ENCODE data around the gene CLCN7. TPM values are rescaled to one million over a fixed set of nuclear protein-coding genes. Genes with fewer than 3 reads are reported as not detected.

CLCN7 gene
- total RNA-seq, 1 experiment from 2014 or later = 70.0 TPM

DNA sequence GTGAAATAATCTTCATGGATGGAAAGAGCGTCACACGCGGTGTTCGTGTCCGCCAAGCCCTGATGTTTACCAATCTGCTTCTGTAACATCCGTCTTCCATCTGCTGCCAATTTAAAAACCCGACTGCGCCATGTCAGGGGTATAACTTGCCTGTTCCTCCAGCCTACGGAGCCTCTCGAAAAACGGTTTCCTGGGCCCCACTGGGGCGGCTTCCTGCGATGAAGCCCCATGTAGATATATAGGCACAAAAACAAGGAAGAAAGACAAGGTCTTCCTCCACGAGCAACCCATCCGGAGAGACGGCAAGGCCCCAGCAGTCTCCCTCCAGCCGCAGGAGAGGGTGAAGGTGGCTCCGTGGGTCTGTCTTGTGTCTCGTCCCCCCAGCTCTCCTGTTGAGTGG lies 13.8 kb upstream of the CLCN7 start, which contains the start of gene PTX4:
TSS of gene PTX4 (minus strand) at position 326 of the 400 bp plus-strand sequence. CDS start at position 291, 35 bp downstream.
- Histone ChIP-seq H2BK5ac (ENCODE audit: insufficient read length, low read length) (no peak within 1 kb of the TSS), H3K4ac (ENCODE audit: low read depth, low read length) (no peak within 1 kb of the TSS), H3K23me2 (ENCODE audit: insufficient read length, low read depth, low read length, poor library complexity, severe bottlenecking) (peaks cover 3% of the 10 kb centered on the region), H3K18ac (ENCODE audit: insufficient read length, low read depth, low read length) (no peak within 1 kb of the TSS), H3K79me2 (ENCODE audit: insufficient read depth, low read length) (no peaks in the 10 kb centered on the region), H3K4me1 (ENCODE audit: insufficient read depth, low read length) (no peaks in the 10 kb centered on the region; the same call in 1 of the 2 replicates), H4K20me1 (ENCODE audit: control insufficient read depth, insufficient read depth, insufficient read length) (no peaks in the 10 kb centered on the region), H3K9ac (ENCODE audit: extremely low read depth, insufficient read length, low read length) (no peak within 1 kb of the TSS), H3K27me3 (ENCODE audit: insufficient read depth, low read length) (no peaks in the 10 kb centered on the region), H4K5ac (ENCODE audit: insufficient read length, low read depth, low read length) (no peak within 1 kb of the TSS), H3K14ac (ENCODE audit: insufficient read depth, low read length) (no peak within 1 kb of the TSS), H4K8ac (replicated peaks; ENCODE audit: insufficient read length, low read depth, low read length) (no peak within 1 kb of the TSS), H3K9me3 (ENCODE audit: control insufficient read depth, low read depth, low read length) (no peaks in the 10 kb centered on the region), H2AK5ac (ENCODE audit: insufficient read length, low read length) (no peak within 1 kb of the TSS), H3K56ac (ENCODE audit: insufficient read length, low read depth, low read length) (no peak within 1 kb of the TSS), H3K23ac (ENCODE audit: insufficient read length, low read depth, low read length) (no peak within 1 kb of the TSS), H3K27ac (ENCODE audit: insufficient read length, low read depth, low read length) (no peak within 1 kb of the TSS), H2BK120ac (ENCODE audit: low read depth, low read length, poor library complexity, severe bottlenecking) (no peak within 1 kb of the TSS), H4K91ac (ENCODE audit: insufficient read length, low read depth, low read length) (no peak within 1 kb of the TSS), H2BK20ac (ENCODE audit: low read depth, low read length, poor library complexity, severe bottlenecking) (no peak within 1 kb of the TSS), H2BK15ac (ENCODE audit: low read depth, low read length) (no peak within 1 kb of the TSS; the same call in 1 of the 2 replicates), H3K79me1 (ENCODE audit: insufficient read depth, low read depth, low read length, poor library complexity, severe bottlenecking) (no peaks in the 10 kb centered on the region), H3T11ph (ENCODE audit: low read length) (no peak within 1 kb of the TSS), H3K4me2 (ENCODE audit: insufficient read depth, insufficient read length, low read length) (no peak within 1 kb of the TSS), H2AFZ (ENCODE audit: low read length) (no peak within 1 kb of the TSS), H2BK12ac (ENCODE audit: insufficient read length, low read depth, low read length) (no peak within 1 kb of the TSS)
- Mint-ChIP-seq H3K27ac (0 out of 7 replicates have a peak within 1 kb of the TSS, but pooled peaks of 1 of the 3 experiments have one; percentile 39), H3K36me3 (ENCODE audit: insufficient read depth in 1 of 3, low read depth in 3 of 3) (no peaks in the 10 kb centered on the region), H3K4me3 (no peak within 1 kb of the TSS), H3K27me3 (ENCODE audit: low read depth) (peaks cover 25% of the 10 kb centered on the region), H3K4me1 (peaks cover 4 to 7% of the 10 kb centered on the region in 2 experiments), H3K9me3 (no peaks in the 10 kb centered on the region)
- no peak for DNase-seq
- WGBS (ENCODE audit: extremely low coverage, insufficient read length, low lambda C conversion rate) = no CpG with 5 or more reads among the region's 19 CpGs
- TF ChIP-seq, protein P1, sequence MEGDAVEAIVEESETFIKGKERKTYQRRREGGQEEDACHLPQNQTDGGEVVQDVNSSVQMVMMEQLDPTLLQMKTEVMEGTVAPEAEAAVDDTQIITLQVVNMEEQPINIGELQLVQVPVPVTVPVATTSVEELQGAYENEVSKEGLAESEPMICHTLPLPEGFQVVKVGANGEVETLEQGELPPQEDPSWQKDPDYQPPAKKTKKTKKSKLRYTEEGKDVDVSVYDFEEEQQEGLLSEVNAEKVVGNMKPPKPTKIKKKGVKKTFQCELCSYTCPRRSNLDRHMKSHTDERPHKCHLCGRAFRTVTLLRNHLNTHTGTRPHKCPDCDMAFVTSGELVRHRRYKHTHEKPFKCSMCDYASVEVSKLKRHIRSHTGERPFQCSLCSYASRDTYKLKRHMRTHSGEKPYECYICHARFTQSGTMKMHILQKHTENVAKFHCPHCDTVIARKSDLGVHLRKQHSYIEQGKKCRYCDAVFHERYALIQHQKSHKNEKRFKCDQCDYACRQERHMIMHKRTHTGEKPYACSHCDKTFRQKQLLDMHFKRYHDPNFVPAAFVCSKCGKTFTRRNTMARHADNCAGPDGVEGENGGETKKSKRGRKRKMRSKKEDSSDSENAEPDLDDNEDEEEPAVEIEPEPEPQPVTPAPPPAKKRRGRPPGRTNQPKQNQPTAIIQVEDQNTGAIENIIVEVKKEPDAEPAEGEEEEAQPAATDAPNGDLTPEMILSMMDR (conservative IDR thresholded peaks at IDR 0.05) = no peak
